Epidermal melanocyte (primary cell): ENCODE measurements around the gene CFP.

Experiments used
- DNase-seq: peaks from one replicate; pipeline ENCODE4 v3.0.0; 2011; ENCODE audit warnings: low spot score; ENCODE audit not compliant: insufficient read length

The CFP gene

DNA sequence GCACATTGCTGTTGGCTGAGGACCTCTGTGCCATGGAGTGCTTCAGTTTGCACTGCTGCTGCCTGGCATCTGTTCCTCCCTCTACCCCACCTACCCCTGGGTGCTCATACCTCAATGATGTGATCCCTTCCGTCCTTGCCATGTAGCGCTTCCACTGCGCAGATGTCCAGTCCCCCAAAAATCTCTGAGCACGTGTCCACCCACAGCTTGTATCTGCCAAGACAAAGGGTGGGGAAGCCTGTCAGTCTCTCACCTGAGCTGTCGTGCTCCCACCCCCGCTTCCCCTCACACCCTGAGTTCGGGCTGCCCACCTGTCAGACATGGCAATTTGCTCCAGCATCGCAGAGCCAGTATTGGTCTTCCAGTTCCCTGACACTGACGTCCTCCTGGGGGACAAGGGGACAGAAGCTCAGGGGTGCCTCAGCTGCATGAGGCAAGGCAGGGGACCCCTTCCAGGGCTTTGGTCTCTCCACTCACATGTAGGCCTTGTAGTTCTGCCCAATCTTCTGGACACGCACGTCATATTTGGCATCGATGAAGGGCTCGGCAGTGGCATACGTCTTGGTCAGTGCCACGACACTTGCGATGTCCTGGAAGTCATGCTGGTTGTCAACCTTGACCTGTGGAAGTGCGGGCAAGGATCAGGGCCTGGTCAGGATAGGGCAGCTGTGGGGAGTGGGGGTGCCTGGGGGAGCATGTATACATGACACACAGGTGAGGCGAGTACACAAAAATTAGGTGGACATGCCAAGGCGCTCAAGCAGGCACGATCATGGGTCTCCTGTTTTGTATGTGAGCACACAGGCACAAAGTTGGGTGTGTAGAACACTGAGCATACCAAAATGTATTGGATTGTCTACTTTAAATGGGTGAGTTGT, 53.5 kb downstream of the CFP start:
- DNase-seq, result no peak

DNA sequence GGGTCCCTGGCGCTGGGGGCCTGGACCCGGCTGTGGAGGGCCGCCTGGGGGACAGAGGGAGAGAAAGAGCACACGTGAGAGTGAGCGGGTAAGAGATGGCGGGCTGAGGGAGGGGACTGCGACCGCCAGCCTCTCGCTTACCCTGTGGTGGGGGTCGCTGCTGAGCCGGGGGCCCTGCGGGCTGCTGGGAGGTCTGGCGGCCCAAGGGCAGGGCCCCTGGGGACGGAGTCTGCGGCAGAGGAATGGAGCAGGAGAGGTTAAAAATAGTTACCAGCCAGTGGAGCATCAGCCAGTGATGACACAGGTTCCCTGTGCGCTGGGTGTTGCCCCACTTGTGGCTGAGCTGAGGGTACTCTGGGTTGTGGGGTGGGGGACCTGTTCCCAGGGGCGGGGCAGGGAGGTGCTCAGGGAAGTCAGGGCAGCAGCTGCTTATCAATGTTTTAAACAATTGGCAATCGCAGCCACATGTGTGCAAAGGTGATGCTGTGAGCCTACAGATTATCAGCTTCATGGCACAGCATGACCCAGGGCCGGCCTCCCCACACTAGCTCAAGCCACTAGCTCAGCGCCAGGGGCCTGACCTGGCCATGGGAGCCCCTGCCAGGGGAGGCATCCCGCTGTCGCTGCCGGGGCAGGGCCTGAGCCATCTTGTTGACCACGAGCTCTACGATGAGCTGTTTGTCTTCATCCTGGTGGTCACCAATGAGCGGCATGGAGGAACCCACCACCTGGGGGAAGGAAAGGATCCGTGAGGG, 55.0 kb downstream of the CFP start:
- DNase-seq, result no peak

DNA sequence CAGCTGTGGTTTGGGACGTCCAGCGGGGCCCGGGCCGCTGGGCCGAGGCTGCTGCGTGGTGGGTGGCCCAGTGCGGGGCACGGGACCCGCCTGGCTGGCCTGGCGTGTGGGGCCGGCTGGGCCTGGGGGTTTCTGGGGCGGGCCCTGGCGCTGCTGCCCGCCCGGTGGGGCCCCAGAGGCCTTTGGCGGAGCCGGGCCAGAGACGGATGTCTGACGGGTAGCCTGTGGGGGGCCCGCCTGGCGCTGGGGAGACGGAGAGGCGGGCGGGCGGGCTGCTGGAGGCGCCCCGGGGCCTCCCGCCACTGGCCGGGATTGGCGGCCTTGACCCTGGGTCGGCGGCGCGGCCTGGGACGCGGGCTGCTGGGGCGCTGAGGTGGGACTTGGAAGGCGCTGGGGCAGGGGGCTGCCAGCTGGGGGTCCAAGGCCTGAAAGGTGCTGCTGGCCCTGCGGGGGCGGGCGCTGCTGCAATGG, 55.6 kb downstream of the CFP start:
- DNase-seq, result no peak

DNA sequence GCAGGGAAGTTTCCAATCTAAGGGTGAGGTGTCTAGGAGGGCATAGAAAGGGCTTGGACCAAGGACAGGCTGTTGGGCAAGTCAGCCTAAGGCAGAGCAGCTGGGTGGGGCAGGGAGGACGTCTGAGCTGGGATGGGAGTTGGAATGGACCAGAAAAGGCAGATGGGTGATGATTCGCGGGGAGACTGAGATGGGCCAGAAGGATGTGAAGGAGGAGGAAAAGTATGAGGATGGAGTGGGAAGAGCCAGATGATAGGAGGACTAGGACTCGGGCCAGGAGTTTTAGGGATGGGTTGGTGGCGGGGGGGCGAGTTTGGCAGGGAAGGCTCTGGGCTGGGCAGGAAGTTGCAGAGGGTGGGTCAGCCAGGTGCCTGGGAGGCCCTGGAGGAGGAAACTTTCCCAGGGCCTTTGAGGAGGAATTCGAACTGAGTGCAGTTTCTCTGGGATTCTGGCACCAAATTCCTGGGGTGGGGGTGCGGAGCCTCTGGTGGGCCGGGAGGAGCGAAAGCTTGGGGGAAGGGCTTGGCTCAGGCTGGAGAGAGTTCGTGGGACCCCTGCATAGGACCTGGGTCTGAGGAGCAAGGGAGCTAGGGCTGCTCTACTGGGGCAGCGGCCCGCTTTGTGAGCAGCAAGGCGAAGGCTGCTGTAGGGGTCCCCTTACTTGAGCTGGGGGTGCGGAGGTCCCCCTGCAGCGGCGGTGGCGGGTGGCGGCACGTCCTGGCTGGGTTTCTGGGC, 56.2 kb downstream of the CFP start:
- no peak for DNase-seq
